Left ventricle myocardium inferior (tissue), 1 donor: Measurements from ENCODE around the gene IFNGR1. TPM values are rescaled to one million over a fixed set of nuclear protein-coding genes. Genes with fewer than 3 reads are reported as not detected.
"Not testable (repeated sequence)": the region's sequence is repeated elsewhere in the genome, so short reads cannot be mapped to it uniquely, and the experiment has no call there.

Experiments
- DNase-seq: peaks from one replicate; pipeline ENCODE4 v3.0.0-alpha.2; 2020
- H3K27ac ChIP-seq: fragments of 200-600 bp; replicated peaks from 2 replicates; pipeline ENCODE4 v1.8.0; 2021
- H3K27me3 ChIP-seq: fragments of 200-600 bp; 2 replicates; pipeline ENCODE4 v1.8.0; 2021; ENCODE audit warnings: low read depth
- H3K36me3 ChIP-seq: fragments of 200-600 bp; 2 replicates; pipeline ENCODE4 v1.8.0; 2021
- H3K4me1 ChIP-seq: fragments of 200-600 bp; 2 replicates; pipeline ENCODE4 v1.8.0; 2021
- H3K4me3 ChIP-seq: fragments of 200-600 bp; 2 replicates; pipeline ENCODE4 v1.8.0; 2021; ENCODE audit warnings: mild to moderate bottlenecking, moderate library complexity
- H3K9me3 ChIP-seq: fragments of 200-600 bp; replicated peaks from 2 replicates; pipeline ENCODE4 v1.8.0; 2021
- intact Hi-C: fragments of 100-400 bp; cut with micrococcal nuclease; formaldehyde crosslinking; loops from one replicate; pipeline ENCODE4 v1.11.0; 2022
- total RNA-seq: library from RNA; stranded (reverse); fragmentation: NEBNext Ultra II Directional; extraction: Animal tissue kit (Norgen Biotek cat#: 25700); gene quantifications from one replicate; pipeline ENCODE4 v1.2.1, GENCODE V29; 2021
- TF ChIP-seq, protein P1 (sequence below): fragments of 200-600 bp; IDR thresholded peaks from 2 replicates; pipeline ENCODE4 v1.8.0; 2021; ENCODE audit warnings: antibody characterized with exemption, mild to moderate bottlenecking, borderline replicate concordance
- donor health status: DM: no; HTN: yes; CAD: no; lungs with severe emphysema.

The IFNGR1 gene
- total RNA-seq, 1 donor from 2014 or later: 97.6 TPM

DNA sequence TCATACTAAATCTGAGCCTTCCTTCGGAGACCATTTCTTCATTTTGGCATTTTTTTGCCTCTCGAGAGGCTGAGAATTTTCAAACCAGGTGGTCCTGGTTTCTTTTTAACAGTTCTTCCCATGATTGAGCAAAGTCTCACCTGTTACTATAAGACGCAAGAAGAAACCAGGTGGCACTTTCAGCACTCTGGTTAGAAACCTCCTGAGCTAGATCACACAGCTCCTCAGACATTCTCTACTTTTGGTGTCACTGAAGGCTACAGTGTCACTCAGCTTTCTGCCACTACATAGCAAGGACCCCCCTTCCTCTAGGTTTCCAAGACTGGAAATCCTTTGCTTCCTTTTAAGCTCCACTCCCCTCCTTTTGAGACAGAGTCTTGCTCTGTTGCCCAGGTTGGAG lies 7.3 kb downstream of the IFNGR1 start:
- DNase-seq: no peak
- peaks cover 98% of the 10 kb centered on the region for H3K4me1 ChIP-seq
- intact Hi-C loops: no loop called here
- H3K36me3 ChIP-seq: peaks cover 20% of the 10 kb centered on the region
- peak overlapping the region; percentile 99 for H3K27ac ChIP-seq
- H3K4me3 ChIP-seq: peak overlapping the region; percentile 78
- TF ChIP-seq, protein P1, sequence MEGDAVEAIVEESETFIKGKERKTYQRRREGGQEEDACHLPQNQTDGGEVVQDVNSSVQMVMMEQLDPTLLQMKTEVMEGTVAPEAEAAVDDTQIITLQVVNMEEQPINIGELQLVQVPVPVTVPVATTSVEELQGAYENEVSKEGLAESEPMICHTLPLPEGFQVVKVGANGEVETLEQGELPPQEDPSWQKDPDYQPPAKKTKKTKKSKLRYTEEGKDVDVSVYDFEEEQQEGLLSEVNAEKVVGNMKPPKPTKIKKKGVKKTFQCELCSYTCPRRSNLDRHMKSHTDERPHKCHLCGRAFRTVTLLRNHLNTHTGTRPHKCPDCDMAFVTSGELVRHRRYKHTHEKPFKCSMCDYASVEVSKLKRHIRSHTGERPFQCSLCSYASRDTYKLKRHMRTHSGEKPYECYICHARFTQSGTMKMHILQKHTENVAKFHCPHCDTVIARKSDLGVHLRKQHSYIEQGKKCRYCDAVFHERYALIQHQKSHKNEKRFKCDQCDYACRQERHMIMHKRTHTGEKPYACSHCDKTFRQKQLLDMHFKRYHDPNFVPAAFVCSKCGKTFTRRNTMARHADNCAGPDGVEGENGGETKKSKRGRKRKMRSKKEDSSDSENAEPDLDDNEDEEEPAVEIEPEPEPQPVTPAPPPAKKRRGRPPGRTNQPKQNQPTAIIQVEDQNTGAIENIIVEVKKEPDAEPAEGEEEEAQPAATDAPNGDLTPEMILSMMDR: no peak
- H3K9me3 ChIP-seq: peaks cover 8% of the 10 kb centered on the region
- no peaks in the 10 kb centered on the region for H3K27me3 ChIP-seq

DNA sequence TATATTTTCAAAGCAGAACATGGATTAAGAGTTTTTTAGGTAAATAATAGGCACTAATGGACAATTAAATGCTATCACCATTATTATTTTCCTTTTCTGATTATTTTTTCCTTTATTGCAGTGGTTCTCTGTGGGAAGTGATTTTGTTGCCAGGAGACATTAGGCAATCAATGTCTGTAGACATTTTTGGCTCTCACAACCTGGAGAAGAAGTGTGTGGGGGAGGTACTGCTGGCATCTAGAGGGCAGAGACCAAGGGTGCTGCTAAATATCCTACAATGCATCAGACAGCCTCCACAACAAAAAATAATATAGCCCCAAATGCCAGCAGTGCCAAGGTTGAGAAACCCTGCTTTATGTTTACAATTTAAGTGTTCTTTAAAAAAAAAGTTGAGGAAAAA lies 8.3 kb downstream of the IFNGR1 start:
- peaks cover 98% of the 10 kb centered on the region for H3K4me1 ChIP-seq
- H3K9me3 ChIP-seq: peaks cover 8% of the 10 kb centered on the region
- DNase-seq: no peak
- H3K4me3 ChIP-seq: no peak overlapping the region
- TF ChIP-seq, protein P1: no peak
- H3K27me3 ChIP-seq: no peaks in the 10 kb centered on the region
- intact Hi-C loops: no loop called here
- peaks cover 29% of the 10 kb centered on the region for H3K36me3 ChIP-seq
- peak overlapping the region; percentile 99 for H3K27ac ChIP-seq

DNA sequence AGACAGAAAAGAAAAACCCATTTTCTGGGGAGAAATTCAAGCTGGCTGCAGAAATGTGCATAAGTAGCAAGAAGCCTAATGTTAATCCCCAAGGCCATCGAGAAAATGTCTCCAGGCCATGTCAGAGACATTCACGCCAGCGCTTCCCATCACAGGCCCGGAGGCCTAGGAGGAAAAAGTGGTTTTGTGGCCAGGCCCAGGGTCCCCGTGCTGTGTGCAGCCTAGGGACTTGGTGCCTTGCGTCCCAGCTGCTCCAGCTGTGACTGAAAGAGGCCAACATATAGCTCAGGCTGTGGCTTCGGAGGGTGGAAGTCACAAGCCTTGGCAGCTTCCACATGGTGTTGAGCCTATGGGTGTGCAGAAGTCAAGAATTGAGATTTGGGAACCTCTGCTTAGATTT lies 10.9 kb downstream of the IFNGR1 start:
- H3K27ac ChIP-seq: peak overlapping the region; percentile 7
- peaks cover 55% of the 10 kb centered on the region for H3K36me3 ChIP-seq
- peaks cover 96% of the 10 kb centered on the region for H3K4me1 ChIP-seq
- TF ChIP-seq, protein P1: no peak
- H3K4me3 ChIP-seq: no peak overlapping the region
- no peak for DNase-seq
- peaks cover 8% of the 10 kb centered on the region for H3K9me3 ChIP-seq
- H3K27me3 ChIP-seq: no peaks in the 10 kb centered on the region
- intact Hi-C loops: no loop called here

DNA sequence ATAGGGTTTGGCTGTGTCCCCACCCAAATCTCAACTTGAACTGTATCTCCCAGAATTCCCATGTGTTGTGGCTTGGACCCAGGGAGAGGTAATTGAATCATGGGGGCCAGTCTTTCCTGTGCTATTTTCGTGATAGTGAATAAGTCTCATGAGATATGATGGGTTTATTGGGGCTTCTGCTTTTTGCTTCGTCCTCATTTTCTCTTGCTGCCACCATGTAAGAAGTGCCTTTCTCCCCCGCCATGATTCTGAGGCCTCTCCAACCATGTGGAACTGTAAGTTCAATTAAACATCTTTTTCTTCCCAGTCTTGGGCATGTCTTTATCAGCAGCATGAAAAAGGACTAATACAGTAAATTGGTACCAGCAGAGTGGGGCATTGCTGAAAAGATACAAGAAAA lies 11.7 kb downstream of the IFNGR1 start:
- peaks cover 95% of the 10 kb centered on the region for H3K4me1 ChIP-seq

DNA sequence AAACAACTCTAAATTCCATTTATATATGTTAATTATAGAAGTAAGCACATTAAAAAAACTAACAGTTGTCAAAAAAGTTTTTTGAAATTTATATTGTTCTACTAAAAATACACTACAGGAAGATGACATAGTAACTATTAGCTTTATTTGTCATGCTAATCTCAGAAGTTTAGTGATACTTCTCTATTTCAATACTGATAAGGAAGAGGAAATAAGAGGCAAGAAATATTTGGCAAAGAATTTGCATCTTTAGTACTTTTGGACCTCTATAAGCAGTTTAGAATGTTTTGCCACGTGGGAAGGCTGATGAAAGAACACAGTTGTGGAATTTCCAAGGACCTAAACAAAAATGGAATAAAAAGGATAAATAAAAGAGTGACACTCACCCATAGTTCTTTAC lies 12.6 kb downstream of the IFNGR1 start:
- Histone ChIP-seq H3K27ac (peak overlapping the region; percentile 28), H3K4me3 (no peak overlapping the region), H3K4me1 (peaks cover 93% of the 10 kb centered on the region), H3K27me3 (no peaks in the 10 kb centered on the region), H3K9me3 (peaks cover 8% of the 10 kb centered on the region), H3K36me3 (peaks cover 72% of the 10 kb centered on the region)
- DNase-seq: no peak
- intact Hi-C loops: no loop called here
- TF ChIP-seq, protein P1: no peak

More for the DNA sequence above, 11.7 kb downstream of the IFNGR1 start:
- H3K4me3 ChIP-seq, DNase-seq, intact Hi-C loops, H3K9me3 ChIP-seq, H3K27me3 ChIP-seq: not testable (repeated sequence)
- H3K36me3 ChIP-seq: peaks cover 63% of the 10 kb centered on the region
- H3K27ac ChIP-seq: peak overlapping the region; percentile 28

DNA sequence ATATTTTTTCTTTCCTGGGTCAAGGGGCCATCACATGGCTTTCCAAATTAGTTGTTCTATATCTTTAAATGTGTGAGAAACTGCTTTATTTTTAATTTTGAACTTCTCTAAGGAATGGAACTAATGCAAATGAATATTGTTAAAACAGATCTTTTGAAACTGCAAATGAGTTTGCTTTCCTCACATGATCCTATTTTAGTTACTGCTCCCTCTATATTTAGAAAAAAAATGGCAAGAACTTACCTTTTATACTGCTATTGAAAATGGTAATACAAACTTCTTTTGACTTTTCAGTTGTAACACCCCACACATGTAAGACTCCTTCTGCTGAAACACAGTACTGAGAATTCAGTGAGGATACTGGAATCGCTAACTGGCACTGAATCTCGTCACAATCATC lies 15.9 kb downstream of the IFNGR1 start:
- TF ChIP-seq, protein P1: no peak
- Histone ChIP-seq H3K27ac (no peak overlapping the region), H3K4me1 (peaks cover 79% of the 10 kb centered on the region), H3K27me3 (no peaks in the 10 kb centered on the region), H3K9me3 (peaks cover 6% of the 10 kb centered on the region), H3K36me3 (peaks cover 86% of the 10 kb centered on the region), H3K4me3 (no peak overlapping the region)
- intact Hi-C loops: no loop called here
- no peak for DNase-seq
